Stimulated activated CD8-positive, alpha-beta memory T cell treated with anti-CD3 and anti-CD28 coated beads, Interleukin-4, amount 100 ng/mL, for 1 hour (primary cell): ENCODE data around the gene ADAMTSL3.
"Not testable (repeated sequence)": the region's sequence is repeated elsewhere in the genome, so short reads cannot be mapped to it uniquely, and the experiment has no call there.

ENCODE experiments used
- DNase-seq, 2 donors: peaks; one replicate each; pipeline ENCODE4 v3.0.0-alpha.2; 2020; ENCODE audit warnings: low read depth in 2 of 2, low spot score in 1 of 2

The ADAMTSL3 gene

GRCh38 chr15:84079885-84080777 lies 426.2 kb downstream of the ADAMTSL3 start:
- peak in 1 of 2 donors; percentile 7 for DNase-seq

- not testable (repeated sequence) for DNase-seq
Measured at GRCh38 chr15:84080778-84081084, 426.8 kb downstream of the ADAMTSL3 start.

- DNase-seq = no peak
Measured at GRCh38 chr15:84081391-84082168, 427.7 kb downstream of the ADAMTSL3 start.

GRCh38 chr15:84082739-84083138 lies 428.8 kb downstream of the ADAMTSL3 start:
- DNase-seq = no peak

- DNase-seq = not testable (repeated sequence)
Measured at GRCh38 chr15:84086071-84086470, 432.1 kb downstream of the ADAMTSL3 start.
